ENCODE measurements around the gene PTPN14.

Gene PTPN14

DNA sequence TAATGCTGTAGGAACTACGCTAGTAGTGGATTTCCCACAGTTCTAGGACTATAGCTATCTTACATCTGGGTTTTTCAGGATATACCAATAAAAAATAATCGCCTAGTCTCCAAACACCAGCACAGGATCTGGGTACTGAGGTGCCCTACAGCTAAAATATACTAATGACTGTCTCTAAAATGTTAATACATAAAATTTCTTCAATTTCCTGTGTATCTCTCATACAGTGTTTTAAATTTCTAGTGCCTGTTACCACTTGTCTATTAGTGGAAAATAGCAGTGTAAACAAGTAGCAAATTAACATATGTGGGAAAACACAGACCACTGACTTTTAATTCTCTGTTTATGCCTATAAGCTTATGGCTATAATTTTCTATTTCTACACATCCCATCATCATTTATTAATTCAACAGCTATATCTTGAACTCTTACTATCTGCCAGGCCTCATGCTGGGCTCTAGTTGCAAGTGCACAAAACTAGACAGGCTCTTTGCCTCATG, 16.1 kb upstream of the PTPN14 start:
- no peak for DNase-seq

DNA sequence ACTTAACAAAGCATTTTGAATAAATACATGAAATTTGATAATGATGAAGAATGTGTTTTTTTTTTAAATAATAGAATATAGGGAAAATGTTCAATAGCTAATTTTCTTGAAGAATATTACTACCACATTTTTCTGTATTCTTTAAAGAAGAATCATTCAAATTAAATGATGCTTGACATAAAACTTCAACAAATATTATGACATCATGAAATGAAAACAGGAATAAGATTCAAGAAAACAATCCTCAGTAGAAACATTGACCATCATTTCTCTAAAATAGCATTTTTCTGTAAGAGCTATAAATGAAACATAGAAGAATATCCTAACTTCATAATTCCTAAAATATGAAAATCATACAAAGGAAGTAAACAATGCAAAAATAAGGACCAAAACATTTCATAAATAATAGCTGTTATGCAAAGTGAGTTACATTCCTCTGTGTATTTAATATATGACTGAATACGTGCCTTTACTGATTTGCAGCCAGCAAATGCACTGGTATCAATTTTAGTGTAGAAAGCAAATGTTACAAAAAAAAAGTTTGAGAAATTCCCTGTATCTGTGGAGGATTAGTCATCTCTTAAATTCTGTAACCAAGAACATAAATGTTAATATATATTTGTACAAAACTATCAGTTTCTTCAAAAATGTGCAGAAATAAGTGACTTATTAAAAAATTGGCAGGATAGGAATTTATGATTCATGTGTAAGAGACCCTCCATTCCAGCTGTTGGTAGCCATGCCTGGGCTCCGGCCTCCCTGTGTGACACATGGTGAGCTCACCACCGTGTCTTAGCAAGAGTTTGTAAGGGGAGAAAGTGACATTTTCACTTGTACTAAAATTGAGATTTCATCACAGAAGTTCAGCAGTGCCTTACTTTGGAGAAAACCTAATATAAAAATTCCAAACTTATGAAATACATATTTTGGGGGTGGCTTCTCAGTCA, 15.0 kb upstream of the PTPN14 start:
- DNase-seq: no peak

DNA sequence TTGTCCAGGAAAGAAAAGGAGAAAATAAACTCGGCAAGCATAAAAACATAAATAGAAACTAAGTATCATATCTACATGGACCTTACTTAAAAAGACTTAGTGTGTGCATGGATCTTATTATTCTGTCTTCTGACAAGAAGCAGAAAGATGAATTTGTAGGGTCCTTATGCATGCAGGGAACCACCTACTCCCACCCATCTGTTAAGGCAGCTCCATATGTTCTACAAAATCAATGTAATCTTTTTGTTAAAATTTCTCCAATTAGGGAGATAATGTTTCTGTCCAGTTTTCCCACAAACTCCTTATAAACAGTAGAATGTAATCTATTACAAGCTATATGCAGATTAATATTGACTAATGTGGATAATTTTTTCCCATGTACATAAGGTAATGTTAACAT, 13.9 kb upstream of the PTPN14 start:
- DNase-seq: no peak

DNA sequence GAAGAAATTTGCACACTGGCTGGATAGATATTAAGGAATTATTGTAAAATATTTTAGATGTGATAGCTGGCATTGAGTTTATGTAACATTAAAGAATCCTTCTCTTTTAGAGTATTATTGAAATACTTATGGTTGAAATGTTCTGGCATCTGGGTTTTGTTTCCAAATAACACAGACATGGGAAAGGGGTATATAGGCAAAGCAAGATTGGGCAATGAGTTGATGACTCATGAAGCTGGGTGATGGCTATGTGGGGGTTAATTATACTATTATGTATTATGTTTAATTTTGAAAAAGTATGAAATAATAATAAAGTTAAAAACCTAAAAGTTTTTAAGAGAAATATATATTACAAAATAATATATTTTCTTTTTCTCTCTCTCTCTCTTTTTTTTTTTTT, 12.5 kb upstream of the PTPN14 start:
- DNase-seq: no peak

- no peak for DNase-seq
Observed at GRCh38 chr1:214557952-214558735, 6.7 kb upstream of the PTPN14 start.

DNA sequence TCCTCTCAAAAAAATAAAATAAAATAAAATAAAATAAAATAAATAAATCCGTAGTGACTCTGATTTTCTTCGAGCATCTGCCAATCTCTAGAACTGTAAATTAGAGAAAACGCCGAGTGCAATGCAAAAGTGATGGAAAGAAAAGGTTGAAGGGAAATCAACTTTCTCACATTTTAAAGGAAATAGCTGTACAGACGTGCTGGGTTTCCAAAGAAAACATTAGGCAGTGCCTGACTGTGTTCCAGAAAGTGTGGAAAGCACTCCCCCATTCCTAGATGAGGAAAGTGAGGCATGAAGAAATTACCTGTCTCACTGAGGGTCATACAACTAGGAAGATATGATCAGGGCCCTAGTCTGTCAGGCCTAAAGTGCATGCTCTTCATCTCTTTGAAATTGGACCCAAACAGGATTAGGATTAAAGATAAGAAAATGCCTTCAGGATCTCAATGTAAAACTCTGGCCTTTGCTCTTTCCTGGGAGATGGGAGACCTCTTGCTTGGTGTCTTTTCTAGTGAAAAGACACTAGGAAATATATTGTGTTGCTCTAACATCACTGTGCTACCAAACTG, 1.8 kb upstream of the PTPN14 start:
- no peak for DNase-seq

GRCh38 chr1:214552174-214552608, 789 bp upstream of the PTPN14 start:
- no peak for DNase-seq

- DNase-seq: no peak
Observed at GRCh38 chr1:214550857-214551435, 456 bp downstream of the PTPN14 start.

DNA sequence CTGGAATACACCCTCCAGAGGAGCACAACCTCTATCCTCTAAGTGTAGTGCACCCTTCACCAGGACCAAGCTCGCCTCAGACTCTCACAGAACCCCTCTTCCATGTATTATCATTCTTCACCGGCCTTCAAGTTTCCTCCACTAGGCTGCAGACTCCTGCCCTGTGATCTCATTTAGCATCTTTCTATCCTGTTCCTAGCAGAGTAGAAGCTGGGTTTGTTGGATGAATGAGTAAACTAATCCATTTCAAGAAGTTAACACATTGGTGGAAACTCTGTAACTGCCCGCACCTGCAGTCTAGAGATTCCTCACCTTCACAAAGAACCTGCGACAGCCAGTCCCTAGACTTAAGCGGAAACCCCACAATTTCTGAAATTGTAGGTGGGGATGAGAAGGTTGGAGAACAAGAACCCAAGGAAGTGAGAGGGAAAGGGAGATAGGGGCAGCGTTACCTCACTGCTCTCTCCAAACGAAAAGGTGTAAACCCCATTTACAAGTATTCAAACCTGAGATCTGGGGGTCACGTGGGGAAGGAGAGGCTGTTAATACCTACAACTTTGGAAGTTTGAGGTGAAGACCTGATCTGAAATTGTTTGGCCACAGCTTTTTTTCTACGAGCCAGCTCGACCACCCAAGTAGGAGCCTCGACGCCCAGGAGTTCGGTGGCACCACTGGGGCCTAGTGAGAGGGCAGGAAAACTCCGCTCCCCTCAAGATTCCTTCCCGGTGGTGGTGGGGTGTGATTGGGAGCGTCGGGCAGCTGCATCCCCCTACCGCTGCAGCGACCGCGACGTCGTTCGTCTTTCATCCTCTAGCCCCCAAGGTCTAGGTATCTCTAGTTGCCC, 1.2 kb downstream of the PTPN14 start:
- DNase-seq: no peak

GRCh38 chr1:214549604-214550003, 1.8 kb downstream of the PTPN14 start:
- DNase-seq: no peak

DNA sequence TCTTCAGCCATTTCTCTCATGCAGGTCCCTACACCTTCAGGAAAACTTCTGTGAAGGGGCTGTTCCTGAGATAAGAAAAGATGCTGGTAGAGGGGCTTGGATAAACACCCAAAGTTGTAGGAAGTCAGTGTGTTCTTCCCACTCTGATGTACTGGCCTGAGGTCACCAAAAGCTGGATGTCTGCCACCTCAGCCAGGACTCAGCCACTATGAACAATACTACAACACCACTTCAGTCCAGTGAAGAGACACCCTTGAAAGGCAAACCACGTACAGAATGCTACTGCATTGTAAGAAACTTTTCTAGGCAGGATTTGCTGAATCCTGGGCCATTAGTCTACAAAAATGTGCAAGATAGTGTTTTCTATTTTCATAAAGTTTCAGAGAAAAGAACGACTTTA, 2.4 kb downstream of the PTPN14 start:
- peak; percentile 22 for DNase-seq

GRCh38 chr1:214548271-214548670, 3.1 kb downstream of the PTPN14 start:
- no peak for DNase-seq

DNA sequence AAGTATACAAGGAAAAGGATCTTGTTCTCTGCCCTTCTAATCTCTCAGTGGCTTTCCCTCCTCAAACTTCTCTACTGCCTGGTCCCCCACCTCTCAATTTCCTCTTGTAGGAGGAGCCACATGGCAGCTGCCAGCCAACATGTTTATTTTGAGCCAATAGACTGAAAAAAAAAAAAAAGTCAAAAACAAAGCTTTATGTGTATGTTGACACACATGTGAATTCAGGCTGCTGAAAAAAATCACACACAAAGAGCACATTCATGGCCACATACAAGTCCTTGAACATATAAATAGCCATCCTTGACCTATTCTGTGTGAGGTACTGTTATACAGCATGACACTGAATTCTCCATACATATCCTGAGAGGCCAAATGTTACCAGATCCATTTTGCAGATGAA, 3.7 kb downstream of the PTPN14 start:
- no peak for DNase-seq

DNA sequence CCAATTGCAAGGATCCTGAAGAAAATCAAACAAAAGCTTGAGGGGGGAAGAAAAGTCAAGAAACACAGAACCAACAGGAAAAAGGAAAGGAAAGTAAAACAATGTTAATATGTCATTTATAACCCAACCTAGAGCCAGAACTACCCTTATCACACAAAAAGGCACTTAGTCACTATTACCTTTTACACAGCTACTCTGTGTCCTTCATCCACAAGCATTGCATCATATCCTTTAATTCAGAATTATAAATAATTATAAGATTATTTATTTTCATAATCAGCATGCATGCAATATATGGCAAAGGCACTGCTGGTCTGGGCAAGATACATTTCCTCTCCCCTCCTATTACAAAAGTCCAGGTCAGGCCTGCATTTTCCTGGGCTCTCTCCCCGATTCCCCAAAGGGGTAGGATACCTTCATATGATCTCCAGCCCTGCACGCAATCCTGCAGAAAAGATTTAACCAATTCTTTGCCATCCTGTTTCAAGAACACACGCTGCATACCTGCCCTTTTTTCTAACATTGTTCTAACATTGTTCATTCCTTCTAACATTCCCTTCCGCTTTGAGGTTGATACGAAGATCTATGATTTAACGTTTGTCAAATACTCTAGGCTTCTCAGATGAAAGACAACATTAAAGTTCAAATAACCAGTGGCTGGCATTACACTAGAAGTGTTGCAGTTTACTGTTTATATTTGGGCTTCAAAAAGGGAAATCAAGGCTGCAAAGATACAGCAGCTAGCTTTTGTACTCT, 4.3 kb downstream of the PTPN14 start:
- no peak for DNase-seq

GRCh38 chr1:214546084-214546483, 5.3 kb downstream of the PTPN14 start:
- no peak for DNase-seq

DNA sequence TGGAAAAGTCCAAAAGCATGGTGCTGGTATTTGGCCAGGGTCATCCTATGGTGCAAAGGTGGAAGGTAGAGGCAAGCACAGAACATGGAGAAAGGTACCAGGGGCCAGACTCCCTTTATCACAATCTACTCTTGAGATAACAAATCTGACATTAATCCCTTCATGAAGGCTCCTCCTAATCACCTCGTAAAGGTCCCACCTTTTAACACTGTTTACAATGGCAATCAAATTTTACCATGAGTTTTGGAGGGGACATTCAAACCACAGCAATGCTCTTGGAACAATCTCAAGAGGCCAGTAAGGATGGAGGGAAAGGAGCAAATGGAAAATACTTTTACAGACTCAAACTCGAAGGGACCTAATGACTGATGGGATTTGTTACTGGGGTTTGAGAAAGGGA, 6.1 kb downstream of the PTPN14 start:
- no peak for DNase-seq

GRCh38 chr1:214544791-214545190, 6.6 kb downstream of the PTPN14 start:
- DNase-seq: no peak

DNA sequence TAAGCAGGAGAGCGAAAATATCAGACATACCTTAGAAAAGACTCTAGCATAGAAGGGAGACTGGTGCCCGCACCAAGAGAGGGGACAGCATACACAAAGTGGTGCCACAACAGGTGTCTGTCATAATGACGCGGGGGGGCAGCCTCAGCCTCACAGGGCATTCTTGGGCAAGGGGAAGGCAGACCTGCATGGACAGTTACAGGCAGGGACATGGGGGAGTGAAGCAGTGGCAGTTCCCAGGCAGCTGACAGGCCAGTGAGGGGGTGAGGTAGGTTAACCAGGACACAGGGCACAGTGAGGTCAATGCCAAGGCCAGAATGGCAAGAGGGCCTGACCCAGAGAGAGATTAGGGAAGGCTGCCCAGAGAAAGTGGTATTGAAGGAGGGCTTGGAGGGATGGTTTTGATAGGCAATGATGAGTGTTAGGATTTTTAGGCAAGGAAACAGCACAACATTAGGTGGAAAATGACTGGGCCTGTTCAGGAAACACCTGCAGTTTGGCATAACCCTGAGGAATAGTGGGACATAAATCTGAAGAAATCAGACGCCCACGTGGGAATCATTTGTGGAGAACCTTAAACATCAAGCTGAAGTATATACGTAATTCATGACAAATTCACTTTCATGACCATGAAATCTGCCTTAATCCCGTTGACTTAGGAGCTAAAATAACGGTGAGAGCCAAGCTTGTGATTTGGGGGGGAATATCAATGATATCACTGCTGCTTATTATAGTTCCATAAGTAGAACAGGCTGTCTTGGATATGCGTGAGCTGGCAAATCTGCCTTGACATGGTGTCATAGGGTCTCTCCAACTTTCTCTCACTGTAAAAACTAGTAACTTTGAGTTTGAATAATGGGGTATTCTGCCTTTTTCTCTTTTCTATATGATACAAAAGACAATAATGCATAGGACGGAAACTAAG, 8.9 kb downstream of the PTPN14 start:
- DNase-seq: no peak

DNA sequence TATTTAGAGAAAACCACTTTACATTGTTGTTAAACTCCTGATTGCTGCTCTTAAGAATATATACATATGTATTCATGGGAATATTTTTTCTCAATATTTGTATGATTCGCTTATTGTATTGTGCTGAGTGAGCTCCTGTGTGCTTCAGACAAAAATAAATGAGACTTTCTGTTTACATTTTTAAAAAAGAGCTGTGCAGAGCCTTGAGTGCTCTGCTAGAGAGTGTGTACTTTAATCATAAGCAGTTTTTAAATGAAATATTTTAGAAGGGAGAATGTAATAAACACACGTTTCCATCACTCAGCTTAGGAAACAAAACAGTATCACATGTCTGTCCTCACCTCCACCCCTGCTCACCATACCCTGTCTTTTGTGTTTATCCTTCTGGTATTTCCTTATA, 9.7 kb downstream of the PTPN14 start:
- DNase-seq: no peak

GRCh38 chr1:214541206-214541605, 10.2 kb downstream of the PTPN14 start:
- no peak for DNase-seq
